NCI-H2227 treated with DMSO at 0.1 percent for 48 hours (cell line): ENCODE measurements around the gene CTBP1.

Experiments used
- DNase-seq: peaks from one replicate; lab custom pipeline; 2025; lab: John Stamatoyannopoulos, UW

CTBP1 gene

GRCh38 chr4:1249731-1250526 lies 999 bp upstream of the CTBP1 start:
- DNase-seq, result no peak

GRCh38 chr4:1249148-1249730 lies 309 bp upstream of the CTBP1 start:
- DNase-seq, result peak; percentile 47

- no peak for DNase-seq
These were observed 1.1 kb downstream of the CTBP1 start for GRCh38 chr4:1247864-1248244.

- DNase-seq, result no peak
These were observed 1.7 kb downstream of the CTBP1 start for GRCh38 chr4:1246901-1247863.

GRCh38 chr4:1246111-1246881 lies 2.6 kb downstream of the CTBP1 start:
- no peak for DNase-seq

GRCh38 chr4:1245481-1246051 lies 3.4 kb downstream of the CTBP1 start:
- DNase-seq, result no peak

GRCh38 chr4:1244978-1245471 lies 3.9 kb downstream of the CTBP1 start:
- no peak for DNase-seq

- no peak for DNase-seq
These were observed 4.6 kb downstream of the CTBP1 start for GRCh38 chr4:1244081-1244977.

- DNase-seq, result no peak
These were observed 5.4 kb downstream of the CTBP1 start for GRCh38 chr4:1243451-1244080.

- DNase-seq, result no peak
These were observed 6.2 kb downstream of the CTBP1 start for GRCh38 chr4:1242506-1243450.

GRCh38 chr4:1241936-1242505 lies 6.9 kb downstream of the CTBP1 start:
- no peak for DNase-seq

- DNase-seq, result no peak
These were observed 7.4 kb downstream of the CTBP1 start for GRCh38 chr4:1241466-1241935.

- DNase-seq, result no peak
These were observed 8.0 kb downstream of the CTBP1 start for GRCh38 chr4:1240721-1241465.

GRCh38 chr4:1239950-1240307 lies 9.0 kb downstream of the CTBP1 start:
- no peak for DNase-seq

- DNase-seq, result no peak
These were observed 9.6 kb downstream of the CTBP1 start for GRCh38 chr4:1239141-1239949.

- no peak for DNase-seq
These were observed 10.3 kb downstream of the CTBP1 start for GRCh38 chr4:1238676-1239000.
